A673 (cell line): ENCODE data around the gene ROS1.

Experiments used
- EZH2 ChIP-seq: fragments of 200-600 bp; sonication (generic); IDR thresholded peaks from 2 replicates; pipeline ENCODE4 v1.6.1; 2017; ENCODE audit warnings: borderline replicate concordance, low read depth, mild to moderate bottlenecking, mixed read lengths, antibody characterized with exemption, low read length; ENCODE audit not compliant: poor library complexity, severe bottlenecking
- TF ChIP-seq, protein P1 (sequence below): fragments of 300-800, 200-600 bp; sonication (generic); conservative IDR thresholded peaks from 2 replicates; pipeline ENCODE4 v1.5.1; 2017; ENCODE audit warnings: low read depth, mild to moderate bottlenecking, antibody characterized with exemption, low read length, moderate library complexity, mixed read lengths

DNA sequence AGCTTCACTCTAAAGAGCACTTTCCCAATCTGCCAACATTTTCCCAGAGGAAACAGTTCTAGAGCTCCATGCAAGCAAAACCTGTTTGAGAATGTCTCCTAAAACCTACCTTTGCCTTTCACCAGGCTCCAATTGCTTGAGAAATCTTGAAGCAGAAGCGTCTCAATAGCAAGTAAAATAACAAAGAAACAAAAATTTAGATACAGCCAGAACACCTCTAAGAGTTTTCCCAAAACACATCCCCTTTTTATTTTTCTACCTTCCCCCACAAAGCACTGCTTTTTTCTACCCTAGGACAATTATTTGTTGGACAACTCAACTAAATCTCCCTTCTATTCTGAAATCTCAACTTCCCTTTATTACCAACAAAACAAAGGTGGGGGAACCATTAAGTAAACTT is 156.8 kb downstream of the ROS1 start:
- TF ChIP-seq, protein P1, sequence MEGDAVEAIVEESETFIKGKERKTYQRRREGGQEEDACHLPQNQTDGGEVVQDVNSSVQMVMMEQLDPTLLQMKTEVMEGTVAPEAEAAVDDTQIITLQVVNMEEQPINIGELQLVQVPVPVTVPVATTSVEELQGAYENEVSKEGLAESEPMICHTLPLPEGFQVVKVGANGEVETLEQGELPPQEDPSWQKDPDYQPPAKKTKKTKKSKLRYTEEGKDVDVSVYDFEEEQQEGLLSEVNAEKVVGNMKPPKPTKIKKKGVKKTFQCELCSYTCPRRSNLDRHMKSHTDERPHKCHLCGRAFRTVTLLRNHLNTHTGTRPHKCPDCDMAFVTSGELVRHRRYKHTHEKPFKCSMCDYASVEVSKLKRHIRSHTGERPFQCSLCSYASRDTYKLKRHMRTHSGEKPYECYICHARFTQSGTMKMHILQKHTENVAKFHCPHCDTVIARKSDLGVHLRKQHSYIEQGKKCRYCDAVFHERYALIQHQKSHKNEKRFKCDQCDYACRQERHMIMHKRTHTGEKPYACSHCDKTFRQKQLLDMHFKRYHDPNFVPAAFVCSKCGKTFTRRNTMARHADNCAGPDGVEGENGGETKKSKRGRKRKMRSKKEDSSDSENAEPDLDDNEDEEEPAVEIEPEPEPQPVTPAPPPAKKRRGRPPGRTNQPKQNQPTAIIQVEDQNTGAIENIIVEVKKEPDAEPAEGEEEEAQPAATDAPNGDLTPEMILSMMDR, result no peak
- TF ChIP-seq EZH2, result no peak
